DOHH2 (cell line): ENCODE results near the gene KCNQ1.

Source experiments
- H3F3A ChIP-seq: fragments of 200-600 bp; sonication (generic), shearing (Covaris generic); 2 replicates; pipeline ENCODE4 v1.6.0; 2016; ENCODE audit warnings: antibody characterized with exemption, mild to moderate bottlenecking; ENCODE audit not compliant: control insufficient read depth, insufficient read depth
- H3K27ac ChIP-seq: fragments of 200-600 bp; sonication (generic); 2 replicates; pipeline ENCODE4 v1.5.1; 2014; ENCODE audit warnings: low read depth, mild to moderate bottlenecking, low read length, moderate library complexity
- H3K27me3 ChIP-seq: fragments of 200-600 bp; sonication (generic); 2 replicates; pipeline ENCODE4 v1.6.1; 2014; ENCODE audit warnings: mild to moderate bottlenecking, low read length, mixed read lengths; ENCODE audit not compliant: control insufficient read depth
- H3K36me3 ChIP-seq: fragments of 200-600 bp; sonication (generic); 2 replicates; pipeline ENCODE4 v1.6.1; 2014; ENCODE audit warnings: mild to moderate bottlenecking, low read length, moderate library complexity, mixed read lengths; ENCODE audit not compliant: control insufficient read depth
- H3K4me1 ChIP-seq: fragments of 200-600 bp; sonication (generic); 2 replicates; pipeline ENCODE4 v1.6.1; 2014; ENCODE audit warnings: mild to moderate bottlenecking, low read length, mixed read lengths; ENCODE audit not compliant: control insufficient read depth
- H3K4me2 ChIP-seq: fragments of 200-600 bp; sonication (generic); 2 replicates; pipeline ENCODE4 v1.6.0; 2014; ENCODE audit warnings: mild to moderate bottlenecking, low read length, moderate library complexity
- H3K4me3 ChIP-seq: fragments of 200-600 bp; sonication (generic); 2 replicates; pipeline ENCODE4 v1.5.1; 2014; ENCODE audit warnings: mild to moderate bottlenecking, low read length, mixed read lengths
- H3K79me2 ChIP-seq: fragments of 200-600 bp; sonication (generic); 2 replicates; pipeline ENCODE4 v1.6.1; 2014; ENCODE audit warnings: mild to moderate bottlenecking, low read length, mixed read lengths; ENCODE audit not compliant: control insufficient read depth
- H3K9me2 ChIP-seq: fragments of 200-600 bp; sonication (generic); replicated peaks from 2 replicates; pipeline ENCODE4 v1.6.1; 2014; ENCODE audit warnings: mild to moderate bottlenecking, low read length, mixed read lengths; ENCODE audit not compliant: control insufficient read depth
- H3K9me3 ChIP-seq: fragments of 200-600 bp; sonication (generic); 2 replicates; pipeline ENCODE4 v1.6.1; 2014; ENCODE audit warnings: antibody characterized with exemption, low read length, mixed read lengths; ENCODE audit not compliant: control insufficient read depth, insufficient read depth
- H4K20me1 ChIP-seq: fragments of 200-600 bp; sonication (generic); 2 replicates; pipeline ENCODE4 v1.6.0; 2014; ENCODE audit warnings: low read depth, mild to moderate bottlenecking, antibody characterized with exemption, low read length, moderate library complexity; ENCODE audit not compliant: control insufficient read depth, insufficient read depth
- CTCF ChIP-seq: fragments of 200-600 bp; sonication (generic); IDR thresholded peaks from one replicate; pipeline ENCODE4 v1.5.1; 2014; ENCODE audit warnings: antibody characterized with exemption, mild to moderate bottlenecking, low read depth, low read length; ENCODE audit not compliant: poor library complexity, severe bottlenecking
- EZH2phosphoT487 ChIP-seq: fragments of 200-600 bp; sonication (generic); IDR thresholded peaks from 2 replicates; pipeline ENCODE4 v1.6.1; 2017; ENCODE audit warnings: borderline replicate concordance, mild to moderate bottlenecking, antibody characterized with exemption, low read length, moderate library complexity, mixed read lengths

KCNQ1 gene

GRCh38 chr11:2419638-2420501 is 24.9 kb upstream of the KCNQ1 start:
- Histone ChIP-seq H3K9me3 (no peaks in the 10 kb centered on the region), H3K27me3 (no peaks in the 10 kb centered on the region), H3K4me1 (no peaks in the 10 kb centered on the region), H3K27ac (no peak overlapping the region), H3K4me3 (no peak overlapping the region), H3K36me3 (no peaks in the 10 kb centered on the region), H3K79me2 (no peaks in the 10 kb centered on the region), H3F3A (no peaks in the 10 kb centered on the region), H3K9me2 (no peaks in the 10 kb centered on the region), H3K4me2 (no peak overlapping the region), H4K20me1 (no peaks in the 10 kb centered on the region)
- peak; percentile 69 for TF ChIP-seq CTCF
- no peak for TF ChIP-seq EZH2phosphoT487

- H3K9me2 ChIP-seq: no peaks in the 10 kb centered on the region
- H3K36me3 ChIP-seq: no peaks in the 10 kb centered on the region
- peak; percentile 89 for TF ChIP-seq CTCF
- no peak for TF ChIP-seq EZH2phosphoT487
- H3K27me3 ChIP-seq: no peaks in the 10 kb centered on the region
- H3K79me2 ChIP-seq: no peaks in the 10 kb centered on the region
- no peaks in the 10 kb centered on the region for H4K20me1 ChIP-seq
- no peak overlapping the region for H3K4me2 ChIP-seq
- no peaks in the 10 kb centered on the region for H3F3A ChIP-seq
- H3K27ac ChIP-seq: no peak overlapping the region
- H3K4me3 ChIP-seq: no peak overlapping the region
- no peaks in the 10 kb centered on the region for H3K4me1 ChIP-seq
- no peaks in the 10 kb centered on the region for H3K9me3 ChIP-seq
These were observed 24.1 kb upstream of the KCNQ1 start for GRCh38 chr11:2420502-2421225.

- H3K27me3 ChIP-seq: no peaks in the 10 kb centered on the region
- H3K9me3 ChIP-seq: no peaks in the 10 kb centered on the region
- H3K4me1 ChIP-seq: no peaks in the 10 kb centered on the region
- no peak overlapping the region for H3K4me3 ChIP-seq
- no peaks in the 10 kb centered on the region for H3K79me2 ChIP-seq
- no peaks in the 10 kb centered on the region for H3K36me3 ChIP-seq
- no peaks in the 10 kb centered on the region for H4K20me1 ChIP-seq
- H3K4me2 ChIP-seq: no peak overlapping the region
- no peaks in the 10 kb centered on the region for H3F3A ChIP-seq
- H3K27ac ChIP-seq: no peak overlapping the region
- H3K9me2 ChIP-seq: no peaks in the 10 kb centered on the region
- no peak for TF ChIP-seq CTCF
- TF ChIP-seq EZH2phosphoT487: no peak
These were observed 23.4 kb upstream of the KCNQ1 start for GRCh38 chr11:2421226-2421994.
